SK-N-SH treated with all-trans-retinoic acid at 6 μM for 48 hours (cell line): ENCODE data around the gene NTNG1.

ENCODE experiments used
- ISL1 ChIP-seq: fragments of 250-450 bp; sonication (Bioruptor Pico); IDR thresholded peaks from 2 replicates; pipeline ENCODE4 v2.1.2; 2022; ENCODE audit warnings: mild to moderate bottlenecking, moderate library complexity
- PATZ1 ChIP-seq: fragments of 250-450 bp; sonication (Bioruptor Pico); IDR thresholded peaks from 2 replicates; pipeline ENCODE4 v1.8.0; 2020; ENCODE audit warnings: mild to moderate bottlenecking, moderate library complexity, borderline replicate concordance
- POU6F1 ChIP-seq: fragments of 250-450 bp; sonication (Bioruptor Pico); IDR thresholded peaks from 2 replicates; pipeline ENCODE4 v1.8.0; 2021; ENCODE audit warnings: low read depth, mild to moderate bottlenecking, moderate library complexity, borderline replicate concordance

GRCh38 chr1:107184888-107185287, 44.0 kb downstream of the NTNG1 start:
- no peak for TF ChIP-seq POU6F1 (CRISPR knock-in tag)
- no peak for TF ChIP-seq ISL1 (CRISPR knock-in tag)
- no peak for TF ChIP-seq PATZ1
